ENCODE data around the gene SLC51B.
A peak's percentile ranks its signal among the peaks of the same experiment; 100 is the strongest.

GRCh38 chr15:65101411-65101890 is 56.3 kb downstream of the SLC51B start:
- TF ChIP-seq CTCF (IDR thresholded peaks at IDR 0.05) (peak; percentile 79), CBX8 (IDR thresholded peaks at IDR 0.05) (no peak), POLR2A (IDR thresholded peaks at IDR 0.05; ENCODE audit: low read length) (no peak), MAX (IDR thresholded peaks at IDR 0.05) (no peak), GATA3 (IDR thresholded peaks at IDR 0.05; ENCODE audit: borderline replicate concordance) (no peak), PBX3 (IDR thresholded peaks at IDR 0.05) (no peak), PHF8 (IDR thresholded peaks at IDR 0.05; ENCODE audit: borderline replicate concordance, low read depth) (no peak), JUN (IDR thresholded peaks at IDR 0.05) (no peak), JUNB (IDR thresholded peaks at IDR 0.05) (no peak), RNF2 (IDR thresholded peaks at IDR 0.05; ENCODE audit: borderline replicate concordance, low read depth) (no peak), CHD2 (IDR thresholded peaks at IDR 0.05; ENCODE audit: low read length, partially characterized antibody) (no peak)
